ENCODE data around the gene NOS1AP.
"Not testable (repeated sequence)": the region's sequence is repeated elsewhere in the genome, so short reads cannot be mapped to it uniquely, and the experiment has no call there.

The NOS1AP gene

DNA sequence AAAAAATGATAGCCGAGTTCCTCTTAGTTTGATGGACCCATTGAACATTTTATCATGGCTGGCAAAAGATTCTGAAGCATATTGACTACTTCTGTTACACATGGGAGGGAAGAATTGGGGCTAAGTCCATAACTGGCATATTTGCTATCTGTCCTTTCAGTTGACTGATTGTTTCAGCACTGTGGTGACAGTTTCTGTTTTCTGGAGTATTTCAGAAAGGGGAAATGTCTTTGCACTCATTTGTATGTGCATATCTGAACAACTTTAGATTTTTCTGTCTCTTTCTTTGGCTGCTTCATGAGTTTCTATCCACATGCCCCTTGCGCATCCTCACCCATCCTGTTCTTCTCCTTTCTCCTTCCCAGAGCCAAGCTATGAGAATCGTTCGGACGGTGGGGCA lies 274.0 kb downstream of the NOS1AP start:
- Histone ChIP-seq H3K9me3 (ENCODE audit: severe bottlenecking) (no peaks in the 10 kb centered on the region), H3K27me3 (ENCODE audit: insufficient read depth, low read depth, severe bottlenecking) (no peaks in the 10 kb centered on the region), H3K4me3 (ENCODE audit: low read depth, low read length) (no peak overlapping the region), H3K36me3 (peaks cover 18% of the 10 kb centered on the region), H3K27ac (no peak overlapping the region)
- no peak for DNase-seq
- TF ChIP-seq, protein P1, sequence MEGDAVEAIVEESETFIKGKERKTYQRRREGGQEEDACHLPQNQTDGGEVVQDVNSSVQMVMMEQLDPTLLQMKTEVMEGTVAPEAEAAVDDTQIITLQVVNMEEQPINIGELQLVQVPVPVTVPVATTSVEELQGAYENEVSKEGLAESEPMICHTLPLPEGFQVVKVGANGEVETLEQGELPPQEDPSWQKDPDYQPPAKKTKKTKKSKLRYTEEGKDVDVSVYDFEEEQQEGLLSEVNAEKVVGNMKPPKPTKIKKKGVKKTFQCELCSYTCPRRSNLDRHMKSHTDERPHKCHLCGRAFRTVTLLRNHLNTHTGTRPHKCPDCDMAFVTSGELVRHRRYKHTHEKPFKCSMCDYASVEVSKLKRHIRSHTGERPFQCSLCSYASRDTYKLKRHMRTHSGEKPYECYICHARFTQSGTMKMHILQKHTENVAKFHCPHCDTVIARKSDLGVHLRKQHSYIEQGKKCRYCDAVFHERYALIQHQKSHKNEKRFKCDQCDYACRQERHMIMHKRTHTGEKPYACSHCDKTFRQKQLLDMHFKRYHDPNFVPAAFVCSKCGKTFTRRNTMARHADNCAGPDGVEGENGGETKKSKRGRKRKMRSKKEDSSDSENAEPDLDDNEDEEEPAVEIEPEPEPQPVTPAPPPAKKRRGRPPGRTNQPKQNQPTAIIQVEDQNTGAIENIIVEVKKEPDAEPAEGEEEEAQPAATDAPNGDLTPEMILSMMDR (IDR thresholded peaks at IDR 0.05; ENCODE audit: low read depth, low read length) = no peak

- H3K27ac ChIP-seq = no peak overlapping the region
- TF ChIP-seq, protein P1 (IDR thresholded peaks at IDR 0.05; ENCODE audit: low read depth, low read length) = no peak
- peaks cover 18% of the 10 kb centered on the region for H3K36me3 ChIP-seq
- DNase-seq = no peak
- no peaks in the 10 kb centered on the region for H3K9me3 ChIP-seq (ENCODE audit: severe bottlenecking)
- no peaks in the 10 kb centered on the region for H3K27me3 ChIP-seq (ENCODE audit: insufficient read depth, low read depth, severe bottlenecking)
- H3K4me3 ChIP-seq (ENCODE audit: low read depth, low read length) = no peak overlapping the region
Observed at GRCh38 chr1:162347281-162347680, 277.8 kb downstream of the NOS1AP start.

DNA sequence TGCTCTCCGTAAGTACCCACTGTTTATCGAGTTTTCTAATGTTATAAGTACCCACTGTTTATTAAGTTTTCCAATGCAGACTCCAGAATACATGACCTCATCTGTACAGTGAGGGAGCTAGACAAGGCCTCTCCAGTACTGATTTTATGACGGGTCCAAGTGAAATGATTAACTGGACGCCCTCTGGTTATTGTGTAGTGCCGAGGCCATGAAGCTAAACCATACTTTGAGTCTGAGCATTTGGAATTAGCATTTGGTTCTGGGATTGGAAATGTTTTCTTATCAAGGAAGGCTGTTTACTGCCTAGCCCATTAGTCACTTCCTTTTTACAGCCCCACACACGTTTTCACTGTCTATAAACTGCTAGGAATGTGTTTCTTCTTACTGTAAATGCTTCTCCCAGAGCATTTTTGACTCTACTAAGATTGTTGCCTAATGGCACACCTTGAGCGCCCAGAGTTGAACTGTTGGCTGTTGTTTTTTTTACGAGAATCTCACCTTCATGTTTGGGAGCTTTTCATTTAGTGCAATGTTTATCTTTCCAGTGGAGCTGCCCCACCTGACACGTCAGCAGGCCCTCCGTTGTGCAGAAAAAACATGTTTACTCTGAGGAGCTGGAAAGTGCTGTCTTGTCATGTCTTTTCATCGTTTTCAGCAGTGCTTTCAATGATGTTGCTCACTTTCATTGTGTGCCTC lies 280.3 kb downstream of the NOS1AP start:
- TF ChIP-seq, protein P1 (IDR thresholded peaks at IDR 0.05; ENCODE audit: low read depth, low read length) = no peak
- H3K4me3 ChIP-seq (ENCODE audit: low read depth, low read length) = no peak overlapping the region
- no peak for DNase-seq
- H3K9me3 ChIP-seq (ENCODE audit: severe bottlenecking) = no peaks in the 10 kb centered on the region
- no peak overlapping the region for H3K27ac ChIP-seq
- H3K27me3 ChIP-seq (ENCODE audit: insufficient read depth, low read depth, severe bottlenecking) = no peaks in the 10 kb centered on the region
- peaks cover 11% of the 10 kb centered on the region for H3K36me3 ChIP-seq

GRCh38 chr1:162351246-162351842 lies 281.9 kb downstream of the NOS1AP start:
- TF ChIP-seq, protein P1 (IDR thresholded peaks at IDR 0.05; ENCODE audit: low read depth, low read length) = no peak
- Histone ChIP-seq H3K27ac (no peak overlapping the region), H3K4me3 (ENCODE audit: low read depth, low read length) (no peak overlapping the region), H3K9me3 (ENCODE audit: severe bottlenecking) (no peaks in the 10 kb centered on the region), H3K27me3 (ENCODE audit: insufficient read depth, low read depth, severe bottlenecking) (no peaks in the 10 kb centered on the region), H3K36me3 (peaks cover 25% of the 10 kb centered on the region)
- no peak for DNase-seq

DNA sequence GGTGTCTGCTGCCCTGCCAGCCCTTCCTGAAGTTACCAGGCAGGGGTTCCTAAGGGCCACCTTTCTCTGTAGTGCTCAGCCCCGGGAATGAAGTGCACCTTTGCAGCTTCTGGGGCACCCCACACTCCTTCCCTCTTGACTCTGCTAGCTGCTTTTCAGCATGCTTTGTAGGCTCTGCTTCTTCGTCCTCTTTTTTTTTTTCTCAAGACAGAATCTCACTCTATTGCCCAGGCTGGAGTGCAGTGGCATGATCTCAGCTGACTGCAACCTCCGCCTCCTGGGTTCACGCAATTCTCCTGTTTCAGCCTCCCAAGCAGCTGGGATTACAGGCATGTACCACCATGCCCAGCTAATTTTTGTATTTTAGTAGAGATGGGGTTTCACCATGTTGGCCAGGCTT lies 282.4 kb downstream of the NOS1AP start:
- H3K27ac ChIP-seq; H3K9me3 ChIP-seq (ENCODE audit: severe bottlenecking); H3K4me3 ChIP-seq (ENCODE audit: low read depth, low read length); DNase-seq; H3K27me3 ChIP-seq (ENCODE audit: insufficient read depth, low read depth, severe bottlenecking): not testable (repeated sequence)
- peaks cover 26% of the 10 kb centered on the region for H3K36me3 ChIP-seq

DNA sequence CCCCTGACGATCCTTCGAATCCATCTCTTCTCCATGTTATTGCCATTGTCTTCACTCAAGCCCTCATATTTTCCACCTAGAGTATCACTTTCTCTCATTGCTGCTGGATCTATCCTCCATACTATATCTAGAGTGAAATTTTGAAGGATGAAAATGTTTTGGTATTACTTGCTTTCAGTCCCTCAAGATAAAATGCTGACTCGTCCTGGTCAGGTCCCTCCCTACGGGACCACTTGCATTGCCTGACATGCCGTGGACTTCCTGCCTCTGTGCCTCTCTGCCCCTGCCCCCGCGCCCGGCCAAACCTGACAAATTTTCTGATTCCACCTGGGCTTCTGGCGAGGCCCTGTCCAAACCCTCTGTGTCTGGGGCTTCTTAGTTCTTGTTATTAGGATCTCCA lies 283.6 kb downstream of the NOS1AP start:
- no peaks in the 10 kb centered on the region for H3K9me3 ChIP-seq (ENCODE audit: severe bottlenecking)
- H3K27ac ChIP-seq = no peak overlapping the region

More for the DNA sequence above, 283.6 kb downstream of the NOS1AP start:
- TF ChIP-seq, protein P1 (IDR thresholded peaks at IDR 0.05; ENCODE audit: low read depth, low read length) = no peak
- no peaks in the 10 kb centered on the region for H3K27me3 ChIP-seq (ENCODE audit: insufficient read depth, low read depth, severe bottlenecking)
- peaks cover 32% of the 10 kb centered on the region for H3K36me3 ChIP-seq
- no peak overlapping the region for H3K4me3 ChIP-seq (ENCODE audit: low read depth, low read length)
- DNase-seq = no peak
